Transverse colon (tissue), 3 donors: Measurements from ENCODE around the gene SCAMP1.

Experiments used
- CTCF ChIP-seq, 5 experiments: fragments of 200-600 bp in 3 of 5; fragments of 450-650 bp in 2 of 5; sonication (generic) in 3 of 5; IDR thresholded peaks; 1 replicate in 2 of 5; 2 replicates in 3 of 5; pipeline ENCODE4 v1.5.1; 2016 to 2017; ENCODE audit warnings: antibody characterized with exemption in 5 of 5, inconsistent platforms in 3 of 5, mild to moderate bottlenecking in 2 of 5, moderate library complexity in 1 of 5
- EP300 ChIP-seq: sonication (generic); formaldehyde crosslinking; IDR thresholded peaks from one replicate; pipeline ENCODE4 v1.6.1; 2017; ENCODE audit warnings: antibody characterized with exemption, low read depth
- POLR2A ChIP-seq: fragments of 450-650 bp; IDR thresholded peaks from one replicate; pipeline ENCODE4 v1.6.1; 2016; ENCODE audit warnings: antibody characterized with exemption, mild to moderate bottlenecking, moderate library complexity

- TF ChIP-seq CTCF (IDR thresholded peaks at IDR 0.05) (no peak), EP300 (no peak), POLR2A (no peak)
Observed at GRCh38 chr5:78353520-78353919, 6.9 kb upstream of the SCAMP1 start.
